ENCODE results near the gene FBN1.

FBN1 gene

DNA sequence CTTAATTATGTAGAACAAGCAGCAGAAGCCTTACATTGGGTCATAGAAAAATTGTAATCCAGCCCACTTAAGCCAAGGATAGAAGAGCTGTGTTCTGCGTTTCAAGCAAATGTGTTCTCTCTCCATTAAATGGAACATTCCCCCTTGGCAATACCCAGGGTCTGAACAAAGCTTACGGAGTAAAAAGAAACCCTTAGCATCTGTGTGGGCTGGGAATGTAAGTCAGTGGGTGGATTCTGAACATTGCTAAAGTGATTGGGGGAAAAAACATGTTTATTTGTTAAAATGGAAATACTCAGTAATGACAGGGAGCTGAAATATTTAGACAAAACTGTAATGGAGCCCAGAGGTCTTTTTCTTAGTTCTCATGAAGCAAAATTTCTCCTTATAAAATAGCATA lies 166.9 kb downstream of the FBN1 start:
- no peak for TF ChIP-seq CREB5 (CRISPR knock-in tag; IDR thresholded peaks at IDR 0.05; ENCODE audit: low read depth)
- TF ChIP-seq, protein P1, sequence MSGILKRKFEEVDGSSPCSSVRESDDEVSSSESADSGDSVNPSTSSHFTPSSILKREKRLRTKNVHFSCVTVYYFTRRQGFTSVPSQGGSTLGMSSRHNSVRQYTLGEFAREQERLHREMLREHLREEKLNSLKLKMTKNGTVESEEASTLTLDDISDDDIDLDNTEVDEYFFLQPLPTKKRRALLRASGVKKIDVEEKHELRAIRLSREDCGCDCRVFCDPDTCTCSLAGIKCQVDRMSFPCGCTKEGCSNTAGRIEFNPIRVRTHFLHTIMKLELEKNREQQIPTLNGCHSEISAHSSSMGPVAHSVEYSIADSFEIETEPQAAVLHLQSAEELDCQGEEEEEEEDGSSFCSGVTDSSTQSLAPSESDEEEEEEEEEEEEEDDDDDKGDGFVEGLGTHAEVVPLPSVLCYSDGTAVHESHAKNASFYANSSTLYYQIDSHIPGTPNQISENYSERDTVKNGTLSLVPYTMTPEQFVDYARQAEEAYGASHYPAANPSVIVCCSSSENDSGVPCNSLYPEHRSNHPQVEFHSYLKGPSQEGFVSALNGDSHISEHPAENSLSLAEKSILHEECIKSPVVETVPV (CRISPR knock-in tag; IDR thresholded peaks at IDR 0.05): no peak
- TF ChIP-seq, protein P2, sequence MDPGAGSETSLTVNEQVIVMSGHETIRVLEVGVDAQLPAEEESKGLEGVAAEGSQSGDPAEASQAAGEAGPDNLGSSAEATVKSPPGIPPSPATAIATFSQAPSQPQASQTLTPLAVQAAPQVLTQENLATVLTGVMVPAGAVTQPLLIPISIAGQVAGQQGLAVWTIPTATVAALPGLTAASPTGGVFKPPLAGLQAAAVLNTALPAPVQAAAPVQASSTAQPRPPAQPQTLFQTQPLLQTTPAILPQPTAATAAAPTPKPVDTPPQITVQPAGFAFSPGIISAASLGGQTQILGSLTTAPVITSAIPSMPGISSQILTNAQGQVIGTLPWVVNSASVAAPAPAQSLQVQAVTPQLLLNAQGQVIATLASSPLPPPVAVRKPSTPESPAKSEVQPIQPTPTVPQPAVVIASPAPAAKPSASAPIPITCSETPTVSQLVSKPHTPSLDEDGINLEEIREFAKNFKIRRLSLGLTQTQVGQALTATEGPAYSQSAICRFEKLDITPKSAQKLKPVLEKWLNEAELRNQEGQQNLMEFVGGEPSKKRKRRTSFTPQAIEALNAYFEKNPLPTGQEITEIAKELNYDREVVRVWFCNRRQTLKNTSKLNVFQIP (CRISPR knock-in tag; IDR thresholded peaks at IDR 0.05; ENCODE audit: borderline replicate concordance, low read depth): no peak
- TF ChIP-seq ZNF8 (CRISPR knock-in tag; IDR thresholded peaks at IDR 0.05): no peak
- TF ChIP-seq ZNF565 (CRISPR knock-in tag; conservative IDR thresholded peaks at IDR 0.05; ENCODE audit: low read depth): no peak
- TF ChIP-seq SNAI2 (CRISPR knock-in tag; IDR thresholded peaks at IDR 0.05): no peak
- no peak for TF ChIP-seq RARB (CRISPR knock-in tag; IDR thresholded peaks at IDR 0.05)
- no peak for TF ChIP-seq TCF4 (CRISPR knock-in tag; IDR thresholded peaks at IDR 0.05; ENCODE audit: borderline replicate concordance)
- no peak for TF ChIP-seq BACH2 (CRISPR knock-in tag; IDR thresholded peaks at IDR 0.05; ENCODE audit: borderline replicate concordance)
- no peak for TF ChIP-seq ISL1 (CRISPR knock-in tag; IDR thresholded peaks at IDR 0.05)
- TF ChIP-seq ZC3H10 (CRISPR knock-in tag; IDR thresholded peaks at IDR 0.05): no peak
- no peak for TF ChIP-seq ZFP30 (CRISPR knock-in tag; IDR thresholded peaks at IDR 0.05)
- no peak for TF ChIP-seq TOX (CRISPR knock-in tag; IDR thresholded peaks at IDR 0.05; ENCODE audit: borderline replicate concordance)
- TF ChIP-seq PPARA (CRISPR knock-in tag; IDR thresholded peaks at IDR 0.05; ENCODE audit: borderline replicate concordance): no peak
- TF ChIP-seq OSR1 (CRISPR knock-in tag; IDR thresholded peaks at IDR 0.05): no peak
- ATAC-seq: no peak

DNA sequence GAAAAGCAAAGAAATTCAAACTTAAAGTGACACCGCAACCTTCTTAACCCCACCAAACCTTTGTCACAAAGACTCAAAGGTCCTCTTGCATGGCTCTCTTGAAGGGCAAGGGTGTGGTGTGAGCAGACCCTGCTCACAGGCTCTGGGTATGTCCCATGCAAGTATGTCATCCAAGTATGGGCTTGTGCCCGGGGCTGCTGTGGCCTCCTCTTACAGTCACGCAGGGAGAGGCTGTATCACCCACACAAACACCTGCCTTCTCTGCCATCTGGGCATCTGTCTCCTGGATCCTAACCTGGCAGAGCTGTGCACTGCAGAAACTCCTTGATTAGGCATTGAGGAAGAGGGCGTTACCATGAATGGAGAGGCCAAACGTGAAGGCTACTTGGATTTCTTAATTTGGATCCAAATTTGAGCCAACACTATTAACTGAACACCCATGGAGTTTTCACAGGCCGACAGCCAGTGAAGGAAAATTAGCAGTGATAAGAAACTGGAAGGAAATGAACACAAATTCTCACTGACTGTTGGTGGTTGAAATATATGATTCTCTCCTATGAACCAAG lies 167.6 kb downstream of the FBN1 start:
- ATAC-seq: no peak
- TF ChIP-seq CREB5 (CRISPR knock-in tag; IDR thresholded peaks at IDR 0.05; ENCODE audit: low read depth) (no peak), TSHZ2 (CRISPR knock-in tag; IDR thresholded peaks at IDR 0.05) (no peak), ZFP3 (CRISPR knock-in tag; IDR thresholded peaks at IDR 0.05) (no peak)

- TF ChIP-seq TSHZ2 (CRISPR knock-in tag; IDR thresholded peaks at IDR 0.05) (no peak), ZC3H10 (CRISPR knock-in tag; IDR thresholded peaks at IDR 0.05) (no peak), ZFP3 (CRISPR knock-in tag; IDR thresholded peaks at IDR 0.05) (no peak), TCF4 (CRISPR knock-in tag; IDR thresholded peaks at IDR 0.05; ENCODE audit: borderline replicate concordance) (no peak), OSR1 (CRISPR knock-in tag; IDR thresholded peaks at IDR 0.05) (no peak), SNAI2 (CRISPR knock-in tag; IDR thresholded peaks at IDR 0.05) (no peak)
- ATAC-seq: peak; percentile 72
These were observed 169.7 kb downstream of the FBN1 start for GRCh38 chr15:48475600-48476395.
